RWPE1 (cell line): ENCODE data around the gene ASAP2.

Experiments used
- CTCF ChIA-PET: fragments of 350-600 bp; sonication (Branson Sonifier 250); formaldehyde crosslinking; extraction: SDS; loops from one replicate; lab custom pipeline; 2021; lab: Yijun Ruan, JAX
- POLR2A ChIA-PET: fragments of 400-600 bp; formaldehyde crosslinking; extraction: SDS; loops from one replicate; lab custom pipeline; 2020; ENCODE audit warnings: antibody characterized with exemption; ENCODE audit not compliant: low non-redundant PET; lab: Yijun Ruan, JAX
- DNase-seq: peaks from one replicate; pipeline ENCODE4 v3.0.0; 2012; ENCODE audit warnings: low spot score
- H3K27ac ChIP-seq: fragments of 450-650 bp; 2 replicates; pipeline ENCODE4 v1.5.1; 2017
- TF ChIP-seq, protein P1 (sequence below): fragments of 450-650 bp; conservative IDR thresholded peaks from 2 replicates; pipeline ENCODE4 v1.5.1; 2017; ENCODE audit warnings: low read depth, mild to moderate bottlenecking

ASAP2 gene

DNA sequence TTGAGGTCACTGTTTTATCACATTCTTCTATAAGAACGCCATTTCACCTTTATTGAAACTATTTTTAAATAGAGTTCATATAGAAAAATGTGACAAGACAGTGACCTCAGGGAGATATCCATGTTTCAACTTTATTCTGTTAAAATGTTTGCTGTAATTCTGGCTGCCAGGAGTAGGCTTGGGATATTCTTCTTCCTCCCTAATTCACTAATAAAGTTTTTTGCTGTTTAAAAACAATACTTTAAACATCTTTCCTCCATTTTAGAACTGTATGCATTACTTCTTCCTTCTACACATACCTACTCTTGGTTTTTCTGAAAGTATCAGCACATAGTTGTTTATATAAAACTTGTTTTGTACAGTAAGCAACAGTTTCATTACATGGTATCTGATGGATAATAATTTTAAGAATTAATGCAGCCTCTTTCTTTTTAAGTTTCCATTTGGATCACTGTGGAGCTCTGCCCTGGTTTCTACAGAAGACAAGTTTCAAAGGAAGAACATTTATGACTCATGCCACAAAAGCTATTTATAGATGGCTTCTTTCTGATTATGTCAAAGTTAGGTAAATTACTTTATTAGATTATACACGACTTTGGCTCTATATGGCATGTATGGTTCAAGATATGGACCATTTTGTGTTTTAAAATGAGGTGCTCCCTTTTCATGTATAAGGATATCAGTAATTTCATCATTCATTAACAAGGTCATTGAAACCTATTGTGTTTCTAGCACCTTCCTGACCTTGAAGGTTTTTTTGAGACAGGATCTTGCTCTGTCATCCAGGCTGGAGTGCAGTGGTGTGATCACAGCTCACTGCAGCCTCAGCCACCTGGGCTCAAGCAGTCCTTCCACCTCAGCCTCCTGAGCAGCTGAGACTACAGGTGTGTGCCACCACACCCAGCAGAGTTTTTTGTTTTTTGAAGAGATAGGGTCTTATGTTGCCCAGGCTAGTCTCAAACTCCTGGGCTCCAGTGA, 224.0 kb downstream of the ASAP2 start:
- CTCF ChIA-PET: interaction anchor here (0.7 kb wide), 1 partner anchor 87 kb away, joined by 4 read pairs; no protein-coding TSS in a partner anchor
- TF ChIP-seq, protein P1, sequence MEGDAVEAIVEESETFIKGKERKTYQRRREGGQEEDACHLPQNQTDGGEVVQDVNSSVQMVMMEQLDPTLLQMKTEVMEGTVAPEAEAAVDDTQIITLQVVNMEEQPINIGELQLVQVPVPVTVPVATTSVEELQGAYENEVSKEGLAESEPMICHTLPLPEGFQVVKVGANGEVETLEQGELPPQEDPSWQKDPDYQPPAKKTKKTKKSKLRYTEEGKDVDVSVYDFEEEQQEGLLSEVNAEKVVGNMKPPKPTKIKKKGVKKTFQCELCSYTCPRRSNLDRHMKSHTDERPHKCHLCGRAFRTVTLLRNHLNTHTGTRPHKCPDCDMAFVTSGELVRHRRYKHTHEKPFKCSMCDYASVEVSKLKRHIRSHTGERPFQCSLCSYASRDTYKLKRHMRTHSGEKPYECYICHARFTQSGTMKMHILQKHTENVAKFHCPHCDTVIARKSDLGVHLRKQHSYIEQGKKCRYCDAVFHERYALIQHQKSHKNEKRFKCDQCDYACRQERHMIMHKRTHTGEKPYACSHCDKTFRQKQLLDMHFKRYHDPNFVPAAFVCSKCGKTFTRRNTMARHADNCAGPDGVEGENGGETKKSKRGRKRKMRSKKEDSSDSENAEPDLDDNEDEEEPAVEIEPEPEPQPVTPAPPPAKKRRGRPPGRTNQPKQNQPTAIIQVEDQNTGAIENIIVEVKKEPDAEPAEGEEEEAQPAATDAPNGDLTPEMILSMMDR: no peak
- POLR2A ChIA-PET: no interaction called here

DNA sequence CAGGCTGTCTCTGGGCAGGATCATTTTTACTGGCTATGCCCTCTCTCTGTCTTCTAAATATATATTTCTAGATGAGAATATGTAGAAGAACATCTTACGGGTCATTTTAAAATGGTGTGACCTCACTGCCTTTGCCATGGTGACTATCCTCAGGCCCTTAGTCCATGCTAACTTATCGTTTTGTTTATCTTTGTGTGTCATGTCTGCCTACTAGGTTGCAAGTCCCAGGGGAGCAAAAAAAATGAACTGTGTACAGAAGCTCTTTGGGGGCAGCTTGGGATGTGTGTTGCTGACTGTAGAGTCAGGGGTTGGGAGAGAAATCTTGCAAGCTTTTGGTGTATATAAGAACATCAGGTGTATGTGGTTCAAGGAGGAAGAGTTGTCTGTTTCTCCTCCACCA, 227.9 kb downstream of the ASAP2 start:
- DNase-seq: no peak
- no peak overlapping the region for H3K27ac ChIP-seq
- CTCF ChIA-PET: interaction anchor here (0.6 kb wide), 1 partner anchor 32 kb away, joined by 8 read pairs; no protein-coding TSS in a partner anchor
- POLR2A ChIA-PET: no interaction called here
- TF ChIP-seq, protein P1: no peak

More for the DNA sequence above, 224.0 kb downstream of the ASAP2 start:
- no peak for DNase-seq
- 0 out of 2 replicates have a peak overlapping the region, but pooled peaks have one; percentile 29 for H3K27ac ChIP-seq

DNA sequence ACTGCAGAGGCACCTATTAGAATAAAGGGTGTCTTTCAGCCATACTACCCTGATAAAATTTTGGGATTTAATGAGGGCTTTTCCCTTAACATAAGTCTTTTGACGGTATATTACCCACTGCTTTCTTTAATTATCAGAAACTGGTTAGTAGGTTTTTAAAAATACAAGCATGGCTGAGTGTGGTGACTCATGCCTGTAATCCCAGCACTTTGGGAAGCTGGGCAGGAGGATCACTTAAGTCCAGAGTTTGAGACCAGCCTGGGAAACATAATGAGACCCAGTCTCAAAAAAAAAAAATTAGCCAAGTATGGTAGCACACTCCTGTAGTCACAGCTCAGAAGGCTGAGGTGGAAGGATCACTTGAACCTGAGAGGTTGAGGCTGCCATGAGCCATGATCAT, 232.9 kb downstream of the ASAP2 start:
- DNase-seq: no peak
- TF ChIP-seq, protein P1: no peak
- POLR2A ChIA-PET: no interaction called here
- CTCF ChIA-PET: no interaction called here
- no peak overlapping the region for H3K27ac ChIP-seq

DNA sequence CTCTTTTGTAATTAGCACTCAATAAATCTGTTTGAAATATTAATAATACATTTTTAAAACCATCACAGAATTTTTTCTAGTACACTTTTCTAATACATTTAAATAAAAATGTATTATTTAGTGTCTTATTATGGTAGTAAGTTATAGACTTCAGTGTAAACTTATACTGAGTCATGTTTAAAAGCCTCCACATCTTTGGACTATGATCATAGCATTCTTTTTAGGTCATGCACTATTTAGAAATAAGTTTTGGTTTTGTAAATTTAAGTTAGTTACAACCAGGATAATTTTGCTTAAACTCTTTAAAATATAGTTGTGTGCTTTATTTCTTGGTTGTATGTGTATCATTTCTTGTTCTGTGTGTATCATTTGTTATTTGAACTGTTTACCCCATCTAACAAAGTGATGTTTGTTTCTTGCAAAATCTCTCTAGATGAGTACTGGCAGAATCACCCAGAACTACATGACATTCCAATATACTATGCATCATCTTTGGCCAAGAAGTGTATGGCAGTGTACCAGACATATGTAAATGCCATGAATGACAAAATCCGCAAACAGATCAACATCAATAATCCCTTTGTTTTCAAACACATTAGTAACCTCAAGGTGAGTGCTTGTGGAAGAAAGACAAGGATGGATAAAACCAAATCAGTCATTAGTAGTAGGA, 233.6 kb downstream of the ASAP2 start:
- TF ChIP-seq, protein P1: no peak
- no peak for DNase-seq
- ChIA-PET POLR2A (no interaction called here), CTCF (no interaction called here)
- H3K27ac ChIP-seq: no peak overlapping the region

DNA sequence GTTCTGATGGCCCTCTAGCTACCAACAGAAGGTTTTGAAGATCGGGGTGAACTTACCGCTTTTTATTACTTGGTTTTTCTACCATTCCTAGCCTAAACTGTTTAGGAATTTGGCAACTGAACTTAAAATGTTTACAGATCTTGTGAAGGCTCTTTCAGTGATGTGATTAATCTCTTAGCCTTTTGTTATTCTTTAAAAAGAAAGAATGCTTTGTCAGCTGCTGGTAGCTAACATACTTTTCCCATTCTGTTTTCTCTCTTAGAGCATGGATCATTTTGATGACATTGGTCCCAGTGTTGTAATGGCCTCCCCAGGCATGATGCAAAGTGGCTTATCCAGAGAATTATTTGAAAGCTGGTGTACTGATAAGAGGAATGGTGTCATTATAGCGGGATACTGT, 234.9 kb downstream of the ASAP2 start:
- POLR2A ChIA-PET: no interaction called here
- TF ChIP-seq, protein P1: no peak

DNA sequence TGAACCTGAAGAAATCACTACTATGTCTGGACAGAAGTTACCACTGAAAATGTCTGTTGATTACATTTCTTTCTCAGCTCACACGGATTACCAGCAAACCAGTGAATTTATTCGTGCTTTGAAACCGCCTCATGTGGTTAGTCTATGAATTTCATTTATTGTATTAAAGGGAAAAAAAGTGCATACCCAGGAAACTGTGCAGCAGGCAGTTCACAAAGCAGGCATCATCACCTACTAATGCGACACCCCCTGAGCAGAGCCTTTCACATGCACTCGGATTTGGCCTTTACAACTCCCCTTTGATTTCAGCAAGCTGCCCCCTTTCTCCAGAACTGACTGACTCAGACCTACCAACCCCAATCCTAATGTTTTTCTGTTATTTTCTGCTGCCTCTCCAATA, 236.9 kb downstream of the ASAP2 start:
- ChIA-PET CTCF (no interaction called here), POLR2A (no interaction called here)
- no peak for DNase-seq
- no peak overlapping the region for H3K27ac ChIP-seq
- TF ChIP-seq, protein P1: no peak

More for the DNA sequence above, 234.9 kb downstream of the ASAP2 start:
- CTCF ChIA-PET: no interaction called here
- no peak for DNase-seq
- H3K27ac ChIP-seq: no peak overlapping the region
